Skin of body (tissue), 1 donor: ENCODE data around the gene RERGL. TPM values are rescaled to one million over a fixed set of nuclear protein-coding genes. Genes with fewer than 3 reads are reported as not detected.

Experiments used
- total RNA-seq: library from RNA; depleted of rRNA; stranded (reverse); fragments of >200 nt; gene quantifications from one replicate; pipeline ENCODE4 v1.2.3, GENCODE V29; 2014

RERGL gene
- total RNA-seq, 1 donor from 2014 or later: 0.79 TPM

Other genes with a start within 250 kb of the RERGL start
- gene PIK3C2G, start 171.3 kb upstream of the RERGL start, total RNA-seq: 18.1 TPM